Activated CD4-positive, alpha-beta memory T cell treated with anti-CD3 and anti-CD28 coated beads for 36 hours (primary cell): ENCODE measurements around the gene IGSF8. TPM values are rescaled to one million over a fixed set of nuclear protein-coding genes. Genes with fewer than 3 reads are reported as not detected.

Experiments used
- total RNA-seq, 2 experiments: library from RNA; stranded (reverse); gene quantifications; one replicate each; pipeline ENCODE4 v1.2.3, GENCODE V29; 2021

Gene IGSF8
- total RNA-seq, 2 experiments from 2014 or later, result 31.2 to 34.5 TPM

Other genes with a start within 250 kb of the IGSF8 start
- not detected for gene VSIG8, start 236.0 kb downstream of the IGSF8 start, total RNA-seq
- gene CFAP45, start 198.5 kb downstream of the IGSF8 start, total RNA-seq, result 1 to 10 TPM; 2.1 to 2.2 TPM
- 100 to 1,000 TPM; 597 to 607 TPM for gene TAGLN2, start 173.1 kb downstream of the IGSF8 start, total RNA-seq
- gene IGSF9, start 153.0 kb downstream of the IGSF8 start, total RNA-seq, result under 1 TPM in 1 of 2 experiments, not detected in 1; 0.05 TPM
- not detected for gene SLAMF9, start 144.4 kb downstream of the IGSF8 start, total RNA-seq
- 1 to 10 TPM; 4.4 to 4.7 TPM for gene PIGM, start 66.6 kb downstream of the IGSF8 start, total RNA-seq
- gene KCNJ10, start 28.5 kb downstream of the IGSF8 start, total RNA-seq, result not detected
- gene KCNJ9, start 17.1 kb downstream of the IGSF8 start, total RNA-seq, result not detected
- not detected for gene ATP1A2, start 17.1 kb upstream of the IGSF8 start, total RNA-seq
- gene ATP1A4, start 53.0 kb upstream of the IGSF8 start, total RNA-seq, result not detected
- not detected for gene CASQ1, start 92.0 kb upstream of the IGSF8 start, total RNA-seq
- 10 to 100 TPM; 51.8 to 51.9 TPM for gene PEA15, start 106.8 kb upstream of the IGSF8 start, total RNA-seq
- 100 to 1,000 TPM; 142 to 150 TPM for gene DCAF8, start 163.9 kb upstream of the IGSF8 start, total RNA-seq
- 10 to 100 TPM; 50.0 to 61.1 TPM for gene PEX19, start 186.5 kb upstream of the IGSF8 start, total RNA-seq
- gene COPA, start 244.6 kb upstream of the IGSF8 start, total RNA-seq, result 100 to 1,000 TPM; 132 TPM
- 10 to 100 TPM; 39.8 to 42.6 TPM for gene NCSTN, start 244.8 kb upstream of the IGSF8 start, total RNA-seq